GM18502 (cell line): ENCODE data around the gene DNAJC8.
A peak's percentile ranks its signal among the peaks of the same experiment; 100 is the strongest.

ENCODE experiments used
- ATAC-seq: cut with Tn5 transposase; IDR thresholded peaks from one replicate; pipeline ENCODE4 v1.9.1; 2021; ENCODE audit warnings: mild to moderate bottlenecking; ENCODE audit not compliant: unreplicated experiment, poor library complexity

The DNAJC8 gene

GRCh38 chr1:28232558-28233263 is at the start of gene DNAJC8:
DNAJC8 (minus strand) TSS chr1:28233029; CDS start chr1:28232998, 31 bp downstream.
- ATAC-seq = peak; percentile 67

DNA sequence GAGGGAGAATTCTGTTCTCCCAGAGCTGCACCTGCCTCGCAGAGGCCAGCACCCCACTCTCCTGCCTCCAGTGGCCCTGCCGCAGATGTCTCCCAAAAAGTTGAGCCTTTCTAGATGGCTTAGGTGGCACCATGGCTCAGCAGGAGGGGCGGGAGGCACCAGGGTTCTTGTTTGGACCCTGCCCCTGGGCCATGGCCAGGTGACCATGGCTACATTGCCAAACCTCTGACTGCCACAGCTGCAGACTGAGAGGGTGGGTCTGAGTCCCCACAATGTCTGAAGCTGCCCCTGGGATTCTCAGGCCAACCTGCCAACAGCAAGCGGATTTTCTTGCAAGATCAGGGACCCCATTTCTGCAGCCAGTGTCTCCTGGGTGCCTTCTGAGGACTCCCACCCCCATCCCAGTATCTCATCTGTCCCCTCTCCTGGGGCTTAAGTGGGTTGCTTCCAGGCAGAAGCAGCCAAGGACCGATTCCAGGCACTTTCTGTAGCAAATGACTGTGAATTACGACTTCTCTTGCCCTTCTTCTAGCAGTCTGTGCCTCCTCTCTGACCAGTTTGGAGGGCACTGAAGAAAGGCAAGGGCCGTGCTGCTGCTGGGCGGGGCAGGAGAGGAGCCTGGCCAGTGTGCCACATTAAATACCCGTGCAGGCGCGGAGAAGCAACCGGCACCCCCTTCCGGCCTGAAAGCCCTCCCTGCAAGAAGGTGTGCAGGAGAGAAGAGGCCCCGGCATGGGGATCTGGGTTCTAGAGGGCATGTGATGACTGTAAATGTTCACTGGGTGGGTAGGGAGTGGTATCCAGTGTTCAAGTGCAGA is 49.0 kb upstream of the DNAJC8 start:
- ATAC-seq = no peak

- ATAC-seq = no peak
Measured at GRCh38 chr1:28280977-28281381, 48.1 kb upstream of the DNAJC8 start.

DNA sequence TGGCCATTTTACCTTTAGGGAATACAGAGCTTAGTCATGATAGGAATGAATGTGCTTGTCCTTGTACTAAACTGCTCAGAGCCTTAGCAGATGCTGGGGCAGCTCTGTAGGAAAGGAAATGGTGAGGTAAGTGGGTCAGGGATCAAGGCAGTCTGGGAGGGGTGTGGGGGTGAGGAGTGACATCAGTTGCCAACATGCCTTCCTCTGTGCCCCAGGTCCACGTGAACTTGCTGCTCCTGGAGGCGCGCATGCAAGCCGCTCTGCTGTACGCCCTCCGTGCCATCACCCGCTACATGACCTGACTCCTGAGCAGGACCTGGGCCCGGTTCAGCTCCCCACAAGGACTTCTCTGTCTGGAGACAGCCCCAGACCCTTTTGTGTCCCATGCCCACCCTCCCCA is 47.7 kb upstream of the DNAJC8 start:
- no peak for ATAC-seq

GRCh38 chr1:28279721-28280120 is 46.9 kb upstream of the DNAJC8 start:
- ATAC-seq = no peak

- no peak for ATAC-seq
Measured at GRCh38 chr1:28278763-28279162, 45.9 kb upstream of the DNAJC8 start.

GRCh38 chr1:28273216-28273860 is 40.5 kb upstream of the DNAJC8 start:
- no peak for ATAC-seq

DNA sequence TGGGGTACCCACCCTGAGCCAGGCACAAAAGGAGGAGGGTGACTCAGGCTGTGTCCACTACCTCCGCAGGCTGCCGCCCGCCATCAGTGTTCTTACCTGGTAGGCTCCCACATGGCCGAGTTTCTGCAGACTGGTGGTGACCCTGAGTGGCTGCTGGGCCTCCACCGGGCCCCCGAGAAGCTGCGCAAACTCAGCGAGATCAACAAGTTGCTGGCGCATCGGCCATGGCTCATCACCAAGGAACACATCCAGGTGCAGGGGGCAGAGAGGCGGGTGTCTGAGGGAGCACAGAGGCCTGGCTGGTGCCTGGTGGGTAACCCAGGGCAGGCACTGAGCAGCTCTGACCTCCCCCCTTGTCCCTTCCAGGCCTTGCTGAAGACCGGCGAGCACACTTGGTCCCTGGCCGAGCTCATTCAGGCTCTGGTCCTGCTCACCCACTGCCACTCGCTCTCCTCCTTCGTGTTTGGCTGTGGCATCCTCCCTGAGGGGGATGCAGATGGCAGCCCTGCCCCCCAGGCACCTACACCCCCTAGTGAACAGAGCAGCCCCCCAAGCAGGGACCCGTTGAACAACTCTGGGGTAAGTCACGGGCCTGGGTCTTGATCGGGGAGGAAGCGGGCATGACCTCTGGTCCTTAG is 39.5 kb upstream of the DNAJC8 start:
- no peak for ATAC-seq

- no peak for ATAC-seq
Measured at GRCh38 chr1:28269529-28269928, 36.7 kb upstream of the DNAJC8 start.

GRCh38 chr1:28267633-28268032 is 34.8 kb upstream of the DNAJC8 start:
- ATAC-seq = no peak

GRCh38 chr1:28266920-28267322 is 34.1 kb upstream of the DNAJC8 start:
- ATAC-seq = no peak

DNA sequence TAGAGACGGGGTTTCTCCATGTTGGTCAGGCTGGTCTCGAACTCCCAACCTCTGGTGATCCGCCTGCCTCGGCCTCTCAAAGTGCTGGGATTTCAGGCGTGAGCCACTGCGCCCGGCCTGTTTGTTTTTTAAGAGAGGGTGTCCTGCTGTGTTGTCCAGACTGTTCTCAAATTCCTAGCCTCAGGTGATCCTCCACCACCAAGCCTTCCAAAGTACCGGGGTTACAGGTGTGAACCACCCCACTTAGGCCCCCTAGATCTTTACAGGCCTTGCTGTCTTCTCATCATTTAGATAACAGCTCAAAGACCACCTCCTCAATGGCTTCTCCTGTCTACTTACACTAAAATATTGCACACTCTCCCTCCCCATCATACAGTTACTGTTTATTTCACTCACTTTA is 32.7 kb upstream of the DNAJC8 start:
- no peak for ATAC-seq

GRCh38 chr1:28264897-28265296 is 32.1 kb upstream of the DNAJC8 start:
- no peak for ATAC-seq

- no peak for ATAC-seq
Measured at GRCh38 chr1:28260803-28261174, 28.0 kb upstream of the DNAJC8 start.

GRCh38 chr1:28259934-28260802 is 27.3 kb upstream of the DNAJC8 start:
- ATAC-seq = no peak

DNA sequence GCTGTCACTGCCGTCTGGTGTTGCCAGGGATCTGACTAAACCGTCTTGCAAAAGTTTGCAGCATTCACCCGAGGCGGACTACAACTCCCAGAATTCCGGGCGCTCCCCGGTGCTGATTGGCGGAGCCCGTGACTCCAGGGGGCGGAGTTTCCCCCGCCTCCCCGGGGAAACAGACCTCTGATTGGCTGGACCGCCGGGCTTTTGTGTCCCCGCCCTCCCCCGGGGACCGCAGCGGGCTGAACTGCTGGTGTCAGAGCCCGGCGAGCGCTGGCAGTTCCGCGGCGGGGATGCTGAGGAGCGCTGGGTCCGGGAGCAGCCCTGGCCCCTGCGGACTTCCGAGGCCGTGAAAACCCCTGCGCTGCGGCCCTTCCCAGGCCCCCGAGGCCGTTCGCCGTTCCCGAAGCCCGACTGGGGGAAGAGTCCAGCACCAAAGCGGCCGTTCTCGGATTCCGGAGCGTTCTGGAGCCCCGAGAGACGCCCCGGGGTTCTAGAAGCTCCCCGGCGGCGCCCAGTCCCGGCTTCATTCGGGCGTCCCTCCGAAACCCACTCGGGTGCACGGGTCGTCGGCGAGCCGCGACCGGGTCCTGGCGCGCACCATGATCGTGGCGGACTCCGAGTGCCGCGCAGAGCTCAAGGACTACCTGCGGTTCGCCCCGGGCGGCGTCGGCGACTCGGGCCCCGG is 26.6 kb upstream of the DNAJC8 start, which contains the start of gene SESN2:
Gene SESN2, plus strand, starts transcription at position 267 of the 682 bp plus-strand sequence. Its CDS starts 330 bp downstream, at position 597.
- peak; percentile 96 for ATAC-seq

GRCh38 chr1:28258628-28259251 is 25.9 kb upstream of the DNAJC8 start:
- no peak for ATAC-seq

GRCh38 chr1:28257736-28258135 is 24.9 kb upstream of the DNAJC8 start:
- no peak for ATAC-seq
